ENCODE data around the gene MACROD2.

The MACROD2 gene

DNA sequence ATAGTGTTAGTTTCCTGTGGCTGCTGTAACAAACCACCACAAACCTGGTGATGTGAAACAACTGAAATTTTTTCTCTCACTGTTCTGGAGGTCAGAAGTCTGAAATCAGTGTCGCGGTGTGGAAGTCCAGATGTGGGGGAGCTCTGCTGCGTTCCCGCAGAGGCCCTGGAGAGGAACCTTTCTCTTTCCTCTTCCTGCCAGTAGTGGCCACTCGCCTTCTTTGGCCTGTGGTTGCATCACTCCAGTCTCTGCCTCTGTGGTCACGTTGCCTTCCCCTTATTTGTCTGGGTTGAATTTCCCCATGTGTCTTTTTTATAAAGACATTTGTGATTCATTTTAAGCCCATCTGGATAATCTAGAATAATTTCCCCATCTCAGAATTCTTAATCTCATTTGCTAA lies 637.6 kb downstream of the MACROD2 start:
- DNase-seq (ENCODE audit: low read depth): no peak
- in situ Hi-C loops (cut with HindIII; ENCODE audit: low sequenced_read_pairs): no loop called here
- no peak overlapping the region for H3K4me3 ChIP-seq (ENCODE audit: low read depth, low read length)
- TF ChIP-seq, protein P1, sequence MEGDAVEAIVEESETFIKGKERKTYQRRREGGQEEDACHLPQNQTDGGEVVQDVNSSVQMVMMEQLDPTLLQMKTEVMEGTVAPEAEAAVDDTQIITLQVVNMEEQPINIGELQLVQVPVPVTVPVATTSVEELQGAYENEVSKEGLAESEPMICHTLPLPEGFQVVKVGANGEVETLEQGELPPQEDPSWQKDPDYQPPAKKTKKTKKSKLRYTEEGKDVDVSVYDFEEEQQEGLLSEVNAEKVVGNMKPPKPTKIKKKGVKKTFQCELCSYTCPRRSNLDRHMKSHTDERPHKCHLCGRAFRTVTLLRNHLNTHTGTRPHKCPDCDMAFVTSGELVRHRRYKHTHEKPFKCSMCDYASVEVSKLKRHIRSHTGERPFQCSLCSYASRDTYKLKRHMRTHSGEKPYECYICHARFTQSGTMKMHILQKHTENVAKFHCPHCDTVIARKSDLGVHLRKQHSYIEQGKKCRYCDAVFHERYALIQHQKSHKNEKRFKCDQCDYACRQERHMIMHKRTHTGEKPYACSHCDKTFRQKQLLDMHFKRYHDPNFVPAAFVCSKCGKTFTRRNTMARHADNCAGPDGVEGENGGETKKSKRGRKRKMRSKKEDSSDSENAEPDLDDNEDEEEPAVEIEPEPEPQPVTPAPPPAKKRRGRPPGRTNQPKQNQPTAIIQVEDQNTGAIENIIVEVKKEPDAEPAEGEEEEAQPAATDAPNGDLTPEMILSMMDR (IDR thresholded peaks at IDR 0.05; ENCODE audit: low read depth, low read length, missing control alignments): no peak

DNA sequence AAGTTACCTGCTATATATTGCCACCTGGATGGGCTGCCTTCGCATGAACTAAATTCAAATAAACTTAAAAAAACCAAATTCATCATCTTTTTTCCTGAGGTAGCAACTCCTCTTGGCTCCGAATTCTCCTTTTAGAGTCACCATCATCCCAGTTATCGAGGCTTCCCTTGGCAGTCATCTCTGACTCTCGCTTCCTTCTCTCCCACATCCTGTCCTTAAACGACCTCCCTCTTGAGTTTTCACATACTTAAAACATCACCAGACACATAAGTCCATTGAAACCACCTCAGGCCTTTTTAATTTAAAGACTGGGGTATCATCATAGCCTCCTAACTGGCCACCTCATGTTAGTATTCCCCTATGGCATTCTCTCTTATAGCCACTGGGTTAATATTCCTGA lies 638.2 kb downstream of the MACROD2 start:
- no peak for DNase-seq (ENCODE audit: low read depth)
- no peak overlapping the region for H3K4me3 ChIP-seq (ENCODE audit: low read depth, low read length)
- TF ChIP-seq, protein P1 (IDR thresholded peaks at IDR 0.05; ENCODE audit: low read depth, low read length, missing control alignments): no peak
- in situ Hi-C loops (cut with HindIII; ENCODE audit: low sequenced_read_pairs): no loop called here

DNA sequence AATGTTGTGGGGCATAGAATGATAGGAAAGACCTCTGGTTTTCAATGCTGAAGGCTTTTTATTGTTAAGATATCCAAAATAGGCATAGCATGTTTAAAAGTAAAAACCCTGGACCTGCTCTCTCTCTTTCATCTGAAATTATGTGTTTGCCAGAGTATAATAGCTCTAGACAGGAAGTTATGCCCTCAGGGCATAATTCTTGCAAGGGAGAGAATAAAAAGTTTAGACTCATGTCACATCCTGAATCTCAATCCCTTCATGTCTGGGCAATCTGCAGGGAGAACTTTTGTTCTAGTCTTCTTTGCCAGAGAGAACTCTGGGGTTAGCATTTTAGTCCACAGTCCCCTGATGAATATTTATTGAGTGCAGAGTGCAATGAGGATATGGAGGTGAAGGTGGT lies 639.3 kb downstream of the MACROD2 start:
- TF ChIP-seq, protein P1 (IDR thresholded peaks at IDR 0.05; ENCODE audit: low read depth, low read length, missing control alignments): no peak
- DNase-seq (ENCODE audit: low read depth): no peak
- in situ Hi-C loops (cut with HindIII; ENCODE audit: low sequenced_read_pairs): no loop called here
- H3K4me3 ChIP-seq (ENCODE audit: low read depth, low read length): no peak overlapping the region

DNA sequence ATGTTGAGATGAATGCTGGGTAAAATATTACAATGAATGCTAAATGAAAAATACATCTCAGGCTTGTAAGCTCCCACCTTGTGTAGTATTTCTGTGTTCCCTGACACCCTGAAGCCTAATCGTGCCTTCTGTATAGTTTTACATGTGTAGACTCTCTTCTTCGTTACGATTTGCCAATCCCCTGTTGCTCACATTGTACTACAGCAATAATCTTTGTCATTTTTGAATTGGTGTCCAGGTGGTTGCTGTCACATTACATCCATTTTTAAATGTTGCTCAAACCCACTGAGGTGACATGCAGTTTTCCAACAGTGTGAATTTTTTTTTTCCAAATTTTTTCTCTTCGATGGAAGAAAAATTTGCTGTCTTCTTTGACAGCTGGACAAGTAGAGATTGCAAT lies 642.1 kb downstream of the MACROD2 start:
- DNase-seq (ENCODE audit: low read depth): no peak
- no peak overlapping the region for H3K4me3 ChIP-seq (ENCODE audit: low read depth, low read length)
- in situ Hi-C loops (cut with HindIII; ENCODE audit: low sequenced_read_pairs): no loop called here
- TF ChIP-seq, protein P1 (IDR thresholded peaks at IDR 0.05; ENCODE audit: low read depth, low read length, missing control alignments): no peak

DNA sequence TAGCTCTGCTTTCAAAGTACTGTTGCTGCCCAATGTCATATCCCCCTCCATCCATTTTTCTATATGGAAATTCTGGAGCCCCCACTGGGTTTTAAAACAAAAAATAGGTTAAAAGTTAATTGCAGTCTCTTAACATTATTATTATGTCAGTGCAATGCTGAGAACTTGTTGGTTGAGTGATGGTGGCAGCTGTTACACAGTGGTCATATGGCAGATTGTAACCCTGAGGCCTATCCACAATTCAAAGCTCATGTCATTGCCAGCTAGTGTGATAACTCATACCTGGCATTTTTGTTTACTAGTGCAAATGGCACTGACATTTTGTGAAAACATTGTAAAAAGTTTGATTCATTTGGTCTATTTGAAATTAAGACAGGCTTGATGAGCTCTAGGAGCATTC lies 647.8 kb downstream of the MACROD2 start:
- in situ Hi-C loops (cut with HindIII; ENCODE audit: low sequenced_read_pairs): no loop called here
- no peak overlapping the region for H3K4me3 ChIP-seq (ENCODE audit: low read depth, low read length)
- TF ChIP-seq, protein P1 (IDR thresholded peaks at IDR 0.05; ENCODE audit: low read depth, low read length, missing control alignments): no peak
- DNase-seq (ENCODE audit: low read depth): no peak

DNA sequence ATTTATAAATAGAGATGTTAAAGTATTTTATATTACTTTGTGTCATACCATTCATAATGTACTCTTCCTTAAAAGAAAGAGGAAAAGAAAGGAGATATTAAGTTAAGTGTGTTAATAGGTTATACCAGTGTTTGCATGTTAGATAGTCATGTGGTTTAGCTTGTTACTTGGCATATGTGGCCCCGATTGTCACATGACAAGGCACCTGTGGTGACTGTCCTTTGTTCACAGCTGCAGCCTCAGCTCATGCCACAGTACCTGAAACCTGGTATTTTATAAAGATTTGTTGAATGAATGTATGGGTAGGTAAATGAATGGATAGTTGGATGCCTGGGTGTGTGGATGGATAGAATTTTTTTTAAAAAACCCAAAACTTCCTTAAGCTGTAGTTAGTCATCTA lies 648.2 kb downstream of the MACROD2 start:
- DNase-seq (ENCODE audit: low read depth): no peak
- no peak overlapping the region for H3K4me3 ChIP-seq (ENCODE audit: low read depth, low read length)
- in situ Hi-C loops (cut with HindIII; ENCODE audit: low sequenced_read_pairs): no loop called here
- TF ChIP-seq, protein P1 (IDR thresholded peaks at IDR 0.05; ENCODE audit: low read depth, low read length, missing control alignments): no peak

Measured in astrocyte of the cerebellum (primary cell).